B cell (primary cell): ENCODE results near the gene ZDHHC7. TPM values are rescaled to one million over a fixed set of nuclear protein-coding genes. Genes with fewer than 3 reads are reported as not detected.

ENCODE experiments used
- ATAC-seq: fragments of 200-7000 bp; cut with Tn5 transposase; one replicate; pipeline ENCODE4 v1.10.0; 2021; ENCODE audit warnings: low read depth, mild to moderate bottlenecking, moderate number of reproducible peaks, moderate library complexity
- CTCF ChIA-PET: fragments of 350-600 bp; sonication (Branson Sonifier 250); formaldehyde crosslinking; loops from one replicate; lab custom pipeline; 2021; ENCODE audit warnings: antibody characterized with exemption, inconsistent platforms; lab: Charles Lee
- POLR2A ChIA-PET: fragments of 350-600 bp; sonication (Branson Sonifier 250); formaldehyde crosslinking; loops from one replicate; lab custom pipeline; 2021; ENCODE audit warnings: antibody characterized with exemption; lab: Charles Lee
- DNase-seq: peaks from one replicate; pipeline ENCODE4 v3.0.0; 2013
- H2AFZ ChIP-seq: 2 replicates; pipeline ENCODE4 v1.6.1; 2012; ENCODE audit warnings: mild to moderate bottlenecking, low read depth, low read length; ENCODE audit not compliant: insufficient read depth, poor library complexity, severe bottlenecking
- H3K27ac ChIP-seq, 2 donors: 1 replicate in 1 of 2; 2 replicates in 1 of 2; pipeline ENCODE4 v1.5.1; 2012 to 2013; ENCODE audit warnings: low read length in 2 of 2, mild to moderate bottlenecking in 2 of 2, moderate library complexity in 1 of 2
- H3K27me3 ChIP-seq, 4 experiments: fragments of 200-600 bp in 1 of 4; sonication (generic) in 1 of 4; replicated peaks in 1 of 4; 1 replicate in 2 of 4; 2 replicates in 2 of 4; pipeline versions ENCODE4 v1.6.1 to v1.7.0; 2013 to 2016; ENCODE audit warnings: low read length in 3 of 4, mild to moderate bottlenecking in 2 of 4, mixed read lengths in 1 of 4, moderate library complexity in 1 of 4; ENCODE audit not compliant: insufficient read depth in 4 of 4, control insufficient read depth in 3 of 4; ENCODE audit errors: control extremely low read depth in 1 of 4
- H3K36me3 ChIP-seq, 2 experiments: replicated peaks in 1 of 2; 1 replicate in 1 of 2; 2 replicates in 1 of 2; pipeline versions ENCODE4 v1.6.1 to v1.7.1; 2013; ENCODE audit warnings: low read length in 1 of 2; ENCODE audit not compliant: insufficient read depth in 2 of 2, control insufficient read depth in 1 of 2; ENCODE audit errors: control extremely low read depth in 1 of 2, extremely low read depth in 1 of 2
- H3K4me1 ChIP-seq, 2 donors: fragments of 200-600 bp in 1 of 2; sonication (generic) in 1 of 2; 1 replicate in 1 of 2; 2 replicates in 1 of 2; pipeline versions ENCODE4 v1.5.1 to v1.6.1; 2013 to 2017; ENCODE audit warnings: low read length in 2 of 2; ENCODE audit not compliant: control insufficient read depth in 2 of 2, insufficient read depth in 2 of 2
- H3K4me2 ChIP-seq: replicated peaks from 2 replicates; pipeline ENCODE3; 2012; ENCODE audit warnings: mild to moderate bottlenecking, low read depth, low read length; ENCODE audit not compliant: poor library complexity, severe bottlenecking
- H3K4me3 ChIP-seq, 5 experiments: fragments of 200-600 bp in 1 of 5; sonication (generic) in 1 of 5; 1 replicate in 3 of 5; 2 replicates in 2 of 5; pipeline versions ENCODE4 v1.5.1 to v1.7.0; 2011 to 2016; ENCODE audit warnings: low read length in 4 of 5, mild to moderate bottlenecking in 4 of 5, low read depth in 2 of 5, control low read depth in 1 of 5, moderate library complexity in 1 of 5; ENCODE audit not compliant: insufficient read depth in 1 of 5; ENCODE audit errors: control extremely low read depth in 1 of 5, extremely low read depth in 1 of 5
- H3K79me2 ChIP-seq: fragments of 200-600 bp; sonication (generic); one replicate; pipeline ENCODE4 v1.6.0; 2016; ENCODE audit warnings: low read length; ENCODE audit not compliant: control insufficient read depth, insufficient read depth
- H3K9ac ChIP-seq: fragments of 200-600 bp; sonication (generic); 2 replicates; pipeline ENCODE4 v1.6.1; 2017; ENCODE audit warnings: mild to moderate bottlenecking, low read length, moderate library complexity
- H3K9me3 ChIP-seq, 3 donors: one replicate each; pipeline versions ENCODE4 v1.6.1 to v1.7.1; 2013; ENCODE audit warnings: low read length in 2 of 3; ENCODE audit not compliant: control insufficient read depth in 2 of 3, insufficient read depth in 1 of 3; ENCODE audit errors: control extremely low read depth in 1 of 3
- H4K20me1 ChIP-seq: 2 replicates; pipeline ENCODE4 v1.6.0; 2012; ENCODE audit warnings: mild to moderate bottlenecking, low read length; ENCODE audit not compliant: insufficient read depth, control insufficient read depth, poor library complexity, severe bottlenecking
- H3K27ac Mint-ChIP-seq: one replicate; pipeline ENCODE4 v1.8.0; 2021; ENCODE audit warnings: mixed read lengths
- H3K27me3 Mint-ChIP-seq: one replicate; pipeline ENCODE4 v1.8.0; 2021; ENCODE audit warnings: mixed read lengths
- H3K4me1 Mint-ChIP-seq: one replicate; pipeline ENCODE4 v1.8.0; 2021; ENCODE audit warnings: mixed read lengths
- H3K4me3 Mint-ChIP-seq: one replicate; pipeline ENCODE4 v1.8.0; 2021; ENCODE audit warnings: mixed read lengths
- H3K9me3 Mint-ChIP-seq: one replicate; pipeline ENCODE4 v1.8.0; 2022; ENCODE audit warnings: mixed read lengths; ENCODE audit not compliant: insufficient read depth
- EZH2 ChIP-seq: IDR thresholded peaks from 2 replicates; pipeline ENCODE4 v1.6.1; 2012; ENCODE audit warnings: borderline replicate concordance, low read depth, mild to moderate bottlenecking, moderate library complexity, low read length; ENCODE audit not compliant: insufficient read depth, poor library complexity, severe bottlenecking
- WGBS: methylation state at CpG from one replicate; pipeline ENCODE4 v1.1.5; 2013; ENCODE audit warnings: missing lambda C conversion rate; ENCODE audit not compliant: insufficient coverage; 5-methylcytosine and 5-hydroxymethylcytosine counted together
- intact Hi-C: fragments of 100-400 bp; cut with micrococcal nuclease; formaldehyde crosslinking; loops from one replicate; pipeline ENCODE4 v1.10.0; 2022
- polyA plus RNA-seq: library from polyadenylated mRNA; depleted of rRNA; stranded (reverse); fragments of >200 nt; gene quantifications from 2 replicates; pipeline ENCODE4 v1.2.3, GENCODE V29; 2012
- total RNA-seq, 2 donors: library from RNA; stranded (reverse); fragments of 120-200 nt in 1 of 2; gene quantifications; 1 replicate in 1 of 2; 2 replicates in 1 of 2; pipeline versions ENCODE4 v1.2.3 to v1.2.4, GENCODE V29; 2013 to 2022
- TF ChIP-seq, protein P1 (sequence below): fragments of 200-600 bp; IDR thresholded peaks from one replicate; pipeline ENCODE4 v1.8.0; 2022; ENCODE audit warnings: antibody characterized with exemption, mild to moderate bottlenecking

Gene ZDHHC7
- total and polyA plus RNA-seq, 2 donors (not counting 1 experiment from before 2014, with no cell fraction given) = 25.2 to 36.1 TPM

DNA sequence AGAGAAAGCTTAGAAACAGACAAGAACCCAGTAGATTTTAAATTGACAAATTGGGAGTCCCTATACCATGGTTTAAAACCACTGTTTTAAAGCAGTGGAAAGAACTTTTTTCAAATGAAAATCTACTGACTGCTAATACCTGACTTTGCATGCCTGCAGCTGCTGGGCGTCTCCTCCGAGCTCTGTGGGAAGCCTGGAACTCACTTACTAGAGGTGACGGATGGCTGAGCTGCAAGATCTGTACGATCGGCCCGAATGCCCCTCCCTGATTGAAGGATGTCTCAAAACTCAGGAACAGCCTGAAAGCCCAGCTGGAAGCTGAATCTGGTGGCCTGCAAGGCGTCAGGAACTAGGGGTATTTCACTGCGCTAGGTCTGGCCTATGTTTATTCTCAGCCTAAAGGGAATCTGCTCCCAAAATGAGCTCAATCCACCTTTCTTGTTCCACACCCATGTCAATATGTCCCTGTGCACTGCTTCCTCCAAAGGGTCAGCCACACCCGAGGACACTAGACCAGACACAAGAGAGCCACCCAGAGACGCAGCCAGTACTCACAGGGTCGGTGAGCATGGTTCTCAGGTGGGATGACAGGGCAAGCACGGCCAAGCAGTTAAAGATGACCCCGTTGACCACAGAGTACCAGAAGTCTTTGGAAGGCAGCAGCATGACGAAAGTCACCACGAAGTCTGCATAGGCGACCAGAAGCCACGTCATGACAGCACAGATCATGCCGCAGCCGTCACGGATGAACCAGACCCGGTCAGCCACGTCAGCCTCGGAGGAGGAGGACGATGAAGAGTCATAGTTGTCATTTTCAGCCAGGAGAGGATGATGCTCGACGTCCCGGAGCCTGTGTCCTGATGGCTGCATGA, 21.4 kb downstream of the ZDHHC7 start:
- H3K27me3 ChIP-seq = no peaks in the 10 kb centered on the region
- Mint-ChIP-seq H3K4me1 (peaks cover 3% of the 10 kb centered on the region), H3K27me3 (no peaks in the 10 kb centered on the region), H3K9me3 (no peaks in the 10 kb centered on the region), H3K27ac (no peak overlapping the region), H3K4me3 (no peak overlapping the region)
- H3K27ac ChIP-seq = no peak overlapping the region
- DNase-seq (no peak), ATAC-seq (no peak)
- H3K4me1 ChIP-seq = no peaks in the 10 kb centered on the region
- H2AFZ ChIP-seq = no peak overlapping the region
- ChIA-PET CTCF (interaction anchor here (1.3 kb wide), 1 partner anchor 96 kb away, joined by 3 read pairs; no protein-coding TSS in a partner anchor), POLR2A (no interaction called here)
- H3K36me3 ChIP-seq = peaks cover 6 to 67% of the 10 kb centered on the region in 2 experiments
- intact Hi-C loops = no loop called here
- TF ChIP-seq EZH2 = no peak
- TF ChIP-seq, protein P1, sequence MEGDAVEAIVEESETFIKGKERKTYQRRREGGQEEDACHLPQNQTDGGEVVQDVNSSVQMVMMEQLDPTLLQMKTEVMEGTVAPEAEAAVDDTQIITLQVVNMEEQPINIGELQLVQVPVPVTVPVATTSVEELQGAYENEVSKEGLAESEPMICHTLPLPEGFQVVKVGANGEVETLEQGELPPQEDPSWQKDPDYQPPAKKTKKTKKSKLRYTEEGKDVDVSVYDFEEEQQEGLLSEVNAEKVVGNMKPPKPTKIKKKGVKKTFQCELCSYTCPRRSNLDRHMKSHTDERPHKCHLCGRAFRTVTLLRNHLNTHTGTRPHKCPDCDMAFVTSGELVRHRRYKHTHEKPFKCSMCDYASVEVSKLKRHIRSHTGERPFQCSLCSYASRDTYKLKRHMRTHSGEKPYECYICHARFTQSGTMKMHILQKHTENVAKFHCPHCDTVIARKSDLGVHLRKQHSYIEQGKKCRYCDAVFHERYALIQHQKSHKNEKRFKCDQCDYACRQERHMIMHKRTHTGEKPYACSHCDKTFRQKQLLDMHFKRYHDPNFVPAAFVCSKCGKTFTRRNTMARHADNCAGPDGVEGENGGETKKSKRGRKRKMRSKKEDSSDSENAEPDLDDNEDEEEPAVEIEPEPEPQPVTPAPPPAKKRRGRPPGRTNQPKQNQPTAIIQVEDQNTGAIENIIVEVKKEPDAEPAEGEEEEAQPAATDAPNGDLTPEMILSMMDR = no peak
- H3K79me2 ChIP-seq = peaks cover 39% of the 10 kb centered on the region
- no peak overlapping the region for H3K4me3 ChIP-seq
- no peak overlapping the region for H3K4me2 ChIP-seq
- H3K9ac ChIP-seq = no peak overlapping the region
- H3K9me3 ChIP-seq = no peaks in the 10 kb centered on the region
- WGBS = 92% methylated on average over 27 of the region's 27 CpGs
- peaks cover under 1% of the 10 kb centered on the region for H4K20me1 ChIP-seq
